ENCODE measurements around the gene ANKRD13C.
"Not testable (repeated sequence)": the region's sequence is repeated elsewhere in the genome, so short reads cannot be mapped to it uniquely, and the experiment has no call there.

GRCh38 chr1:70371586-70371985, 17.1 kb upstream of the ANKRD13C start:
- not testable (repeated sequence) for TF ChIP-seq YY1 (IDR thresholded peaks at IDR 0.05; ENCODE audit: insufficient read depth, insufficient read length); ZNF274 (IDR thresholded peaks at IDR 0.05; ENCODE audit: low read depth, low read length)

Measured in NT2/D1 (cell line).